Lower leg skin (tissue), 4 donors: ENCODE data around the gene MAFF. TPM values are rescaled to one million over a fixed set of nuclear protein-coding genes. Genes with fewer than 3 reads are reported as not detected.
A peak's percentile ranks its signal among the peaks of the same experiment; 100 is the strongest.

Source experiments
- DNase-seq, 2 donors: peaks; one replicate each; pipeline ENCODE4 v3.0.0-alpha.2; 2019; ENCODE audit warnings: low spot score in 2 of 2
- H3K4me3 ChIP-seq: fragments of 200-600 bp; sonication (generic); 2 replicates; pipeline ENCODE4 v1.5.1; 2017; ENCODE audit warnings: mild to moderate bottlenecking, low read depth; ENCODE audit not compliant: poor library complexity, severe bottlenecking
- POLR2A ChIP-seq, 2 donors: fragments of 450-650 bp; IDR thresholded peaks; one replicate each; pipeline ENCODE4 v1.6.1; 2016 to 2017; ENCODE audit warnings: antibody characterized with exemption in 2 of 2, mild to moderate bottlenecking in 1 of 2, moderate library complexity in 1 of 2
- WGBS, 2 donors: methylation state at CpG; one replicate each; pipeline ENCODE4 v1.1.5; 2018; 5-methylcytosine and 5-hydroxymethylcytosine counted together
- intact Hi-C: fragments of 100-400 bp; cut with DNase I; formaldehyde crosslinking; loops from one replicate; pipeline ENCODE4 v1.15.0; 2023; ENCODE audit warnings: low total_unique reads
- total RNA-seq, 4 donors: library from RNA; depleted of rRNA; stranded (reverse); fragments of >200 nt; gene quantifications; one replicate each; pipeline ENCODE4 v1.1.0, GENCODE V29; 2016
- TF ChIP-seq, protein P1 (sequence below), 3 donors: fragments of 450-650 bp; IDR thresholded peaks; one replicate each; pipeline ENCODE4 v1.5.1; 2016; ENCODE audit warnings: antibody characterized with exemption in 3 of 3, mild to moderate bottlenecking in 3 of 3, moderate library complexity in 2 of 3

MAFF gene
- total RNA-seq, 4 donors from 2014 or later: 64.7 to 116 (median 82.0) TPM

DNA sequence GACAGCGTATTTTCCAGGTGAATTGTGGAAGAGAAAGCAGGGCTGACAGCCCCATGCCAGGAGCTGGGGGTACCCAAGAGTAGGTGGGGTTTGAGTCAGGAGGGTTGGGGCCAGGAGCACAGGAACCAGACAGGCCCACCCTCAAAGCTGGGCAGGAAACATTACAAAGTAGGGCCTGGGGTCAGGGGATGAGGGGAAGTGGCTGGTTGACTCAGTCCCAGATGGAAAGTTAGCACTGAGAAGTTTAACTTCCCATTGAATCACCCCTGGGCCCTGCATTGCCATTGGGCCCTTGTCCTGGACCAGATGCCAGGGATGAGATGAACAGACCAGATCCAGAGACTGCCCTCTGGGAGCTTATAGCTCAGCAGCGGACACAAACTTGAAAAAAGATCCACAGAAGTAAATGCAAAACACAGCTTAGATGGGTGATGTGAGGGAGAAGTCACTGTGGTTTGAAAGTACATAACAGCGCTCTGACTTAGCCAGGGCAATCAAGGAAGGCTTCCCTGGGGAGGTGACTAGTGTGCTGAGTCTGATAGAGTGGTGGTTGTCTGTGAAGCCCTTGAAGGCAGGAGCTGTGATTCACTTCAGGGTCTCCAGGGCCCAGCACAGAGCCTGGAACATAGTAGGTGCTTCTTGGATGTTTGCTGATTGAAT is 2.2 kb downstream of the MAFF start:
- no peak for DNase-seq
- 84 to 85% methylated on average over 3 of the region's 3 CpGs for WGBS, 2 donors
- intact Hi-C loops: no loop called here
- H3K4me3 ChIP-seq: no peak overlapping the region
- TF ChIP-seq POLR2A (IDR thresholded peaks at IDR 0.05): no peak
- TF ChIP-seq, protein P1, sequence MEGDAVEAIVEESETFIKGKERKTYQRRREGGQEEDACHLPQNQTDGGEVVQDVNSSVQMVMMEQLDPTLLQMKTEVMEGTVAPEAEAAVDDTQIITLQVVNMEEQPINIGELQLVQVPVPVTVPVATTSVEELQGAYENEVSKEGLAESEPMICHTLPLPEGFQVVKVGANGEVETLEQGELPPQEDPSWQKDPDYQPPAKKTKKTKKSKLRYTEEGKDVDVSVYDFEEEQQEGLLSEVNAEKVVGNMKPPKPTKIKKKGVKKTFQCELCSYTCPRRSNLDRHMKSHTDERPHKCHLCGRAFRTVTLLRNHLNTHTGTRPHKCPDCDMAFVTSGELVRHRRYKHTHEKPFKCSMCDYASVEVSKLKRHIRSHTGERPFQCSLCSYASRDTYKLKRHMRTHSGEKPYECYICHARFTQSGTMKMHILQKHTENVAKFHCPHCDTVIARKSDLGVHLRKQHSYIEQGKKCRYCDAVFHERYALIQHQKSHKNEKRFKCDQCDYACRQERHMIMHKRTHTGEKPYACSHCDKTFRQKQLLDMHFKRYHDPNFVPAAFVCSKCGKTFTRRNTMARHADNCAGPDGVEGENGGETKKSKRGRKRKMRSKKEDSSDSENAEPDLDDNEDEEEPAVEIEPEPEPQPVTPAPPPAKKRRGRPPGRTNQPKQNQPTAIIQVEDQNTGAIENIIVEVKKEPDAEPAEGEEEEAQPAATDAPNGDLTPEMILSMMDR (IDR thresholded peaks at IDR 0.05): no peak

DNA sequence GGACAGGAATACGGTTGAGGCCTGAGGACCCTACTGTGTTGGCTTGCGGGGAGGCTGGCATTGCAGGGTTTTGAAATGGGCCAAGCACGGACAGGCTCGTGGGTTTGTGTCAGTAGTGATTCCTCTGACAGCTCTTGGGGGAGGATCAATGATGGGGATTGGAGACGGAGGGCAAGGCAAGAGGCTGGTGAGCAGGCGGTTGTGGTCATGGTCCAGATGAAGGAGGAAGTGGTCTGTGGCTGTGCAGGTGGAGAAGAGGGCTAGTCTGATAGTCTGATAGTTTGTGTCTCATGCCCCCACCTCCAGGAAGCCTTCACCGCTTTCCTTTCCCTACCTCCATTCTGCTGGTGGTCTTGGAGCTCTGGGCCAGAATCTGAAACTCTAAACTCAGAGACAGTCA is 3.0 kb downstream of the MAFF start:
- intact Hi-C loops: no loop called here
- TF ChIP-seq, protein P1 (IDR thresholded peaks at IDR 0.05): no peak
- no peak for TF ChIP-seq POLR2A (IDR thresholded peaks at IDR 0.05)
- WGBS, 2 donors: 65 to 77% methylated on average over 7 of the region's 7 CpGs
- DNase-seq: no peak
- H3K4me3 ChIP-seq: no peak overlapping the region

DNA sequence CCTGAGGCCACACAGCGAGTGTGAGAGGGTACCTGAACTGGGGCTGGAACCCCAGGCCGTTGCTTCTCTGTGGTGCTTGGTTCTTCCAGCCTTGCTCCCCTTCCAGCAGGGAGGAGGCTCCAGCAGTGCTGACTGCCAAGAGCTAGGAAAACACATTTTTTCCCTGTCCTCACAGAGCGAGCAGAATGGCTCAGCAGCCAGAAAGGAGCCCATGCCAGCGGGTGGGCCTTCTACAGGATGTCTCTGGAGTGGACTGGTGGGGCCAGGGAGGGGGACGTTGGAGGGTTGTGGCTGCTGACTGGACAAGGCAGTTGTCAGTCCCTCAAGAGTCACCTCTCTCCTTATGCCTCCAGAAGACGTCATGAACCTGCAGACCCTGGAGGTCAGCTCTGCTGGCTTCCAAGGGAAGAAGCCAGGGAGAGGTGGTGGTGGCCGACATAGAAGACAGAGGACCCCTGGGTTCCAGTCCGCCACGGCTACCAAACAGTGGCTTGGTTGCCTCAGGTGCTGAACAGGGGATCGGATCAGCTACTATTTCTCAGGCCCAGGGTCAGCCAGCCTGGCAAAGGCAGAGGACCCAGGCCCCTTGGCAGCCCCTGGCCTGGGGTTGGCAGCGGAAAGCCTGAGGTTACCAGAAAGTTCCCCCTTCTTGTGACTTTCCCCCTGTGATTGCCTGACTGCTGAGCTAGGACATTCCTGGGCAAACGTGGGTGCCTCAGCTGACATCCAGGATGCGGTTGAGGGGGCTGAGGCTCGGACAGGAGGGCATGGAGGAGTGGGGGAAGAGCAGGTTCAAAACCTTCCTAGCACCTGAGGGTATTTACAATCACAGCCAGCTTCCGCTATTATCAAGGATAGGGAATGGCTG is 3.7 kb downstream of the MAFF start:
- 66 to 69% methylated on average over 15 of the region's 15 CpGs for WGBS, 2 donors
- DNase-seq: peak; percentile 72 to 95
- no peak for TF ChIP-seq POLR2A (IDR thresholded peaks at IDR 0.05)
- TF ChIP-seq, protein P1 (IDR thresholded peaks at IDR 0.05): no peak
- H3K4me3 ChIP-seq: no peak overlapping the region
- intact Hi-C loops: no loop called here

DNA sequence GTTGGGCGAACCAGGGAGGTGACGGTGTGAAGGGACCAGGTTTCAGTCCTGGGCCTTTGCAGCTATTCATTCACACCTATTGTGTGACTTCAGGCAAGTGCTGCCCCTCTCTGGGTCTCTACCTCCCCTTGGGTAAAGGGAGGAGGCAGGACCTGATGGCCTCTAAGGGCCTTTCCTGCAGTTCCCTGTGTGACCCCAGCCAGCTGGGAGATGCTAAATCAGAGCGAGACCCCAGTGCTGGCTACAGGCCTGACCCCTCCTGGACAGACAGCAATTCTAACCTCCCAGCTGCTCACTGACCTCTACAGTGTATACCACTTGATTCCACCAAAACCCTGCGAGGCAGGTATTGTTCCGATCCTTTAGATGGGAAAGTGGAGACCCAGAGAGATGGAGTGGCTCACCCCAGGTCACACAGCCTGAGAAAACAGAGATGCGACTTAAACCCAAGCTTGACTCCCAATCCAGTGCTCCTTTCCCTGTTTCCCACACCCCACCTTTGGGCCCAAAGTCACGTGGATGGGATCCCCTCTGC is 6.2 kb downstream of the MAFF start:
- WGBS, 2 donors: 94% methylated on average over 7 of the region's 7 CpGs
- TF ChIP-seq POLR2A (IDR thresholded peaks at IDR 0.05): no peak
- TF ChIP-seq, protein P1 (IDR thresholded peaks at IDR 0.05): no peak
- DNase-seq: no peak
- intact Hi-C loops: no loop called here
- no peak overlapping the region for H3K4me3 ChIP-seq

DNA sequence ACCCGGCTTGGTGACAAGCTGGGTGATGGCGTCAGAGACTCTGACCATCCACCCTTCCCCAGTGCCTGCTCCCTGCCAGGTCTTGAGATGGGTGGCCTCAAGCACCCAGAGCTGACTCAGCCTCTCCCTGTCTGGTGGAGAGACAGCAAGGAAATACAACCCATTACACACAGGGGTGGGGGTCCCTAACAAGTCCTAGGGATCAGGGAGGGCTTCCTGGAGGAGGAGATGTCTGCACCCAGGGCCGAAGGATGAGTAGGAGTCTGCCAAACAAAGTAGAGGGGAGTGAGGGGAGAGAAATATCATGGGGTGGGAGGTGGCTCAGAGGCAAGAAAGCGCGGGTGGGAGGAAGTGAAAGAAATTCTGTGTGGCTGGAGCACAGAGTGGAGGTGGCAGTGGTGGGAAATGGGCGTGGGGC is 6.8 kb downstream of the MAFF start:
- DNase-seq: no peak
- WGBS, 2 donors: 77 to 92% methylated on average over 5 of the region's 6 CpGs
- intact Hi-C loops: no loop called here
- H3K4me3 ChIP-seq: no peak overlapping the region
- TF ChIP-seq, protein P1 (IDR thresholded peaks at IDR 0.05): no peak
- TF ChIP-seq POLR2A (IDR thresholded peaks at IDR 0.05): no peak
